Lower lobe of right lung (tissue), 2 donors: ENCODE measurements around the gene ZNF33A. TPM values are rescaled to one million over a fixed set of nuclear protein-coding genes. Genes with fewer than 3 reads are reported as not detected.

Experiments used
- ATAC-seq, 2 donors: fragments of 200-7000 bp; cut with Tn5 transposase; one replicate each; pipeline ENCODE4 v1.9.1; 2020 to 2022; ENCODE audit warnings: mild to moderate bottlenecking in 2 of 2, moderate library complexity in 2 of 2
- DNase-seq: peaks from one replicate; pipeline ENCODE4 v3.0.0-alpha.2; 2020
- H3K27ac ChIP-seq: fragments of 200-600 bp; one replicate; pipeline ENCODE4 v1.8.0; 2022
- H3K27me3 ChIP-seq: fragments of 200-600 bp; one replicate; pipeline ENCODE4 v1.8.0; 2022; ENCODE audit warnings: low read depth
- H3K36me3 ChIP-seq: fragments of 200-600 bp; one replicate; pipeline ENCODE4 v1.8.0; 2022; ENCODE audit warnings: mild to moderate bottlenecking
- H3K4me1 ChIP-seq: fragments of 200-600 bp; one replicate; pipeline ENCODE4 v1.8.0; 2022
- H3K4me3 ChIP-seq: fragments of 200-600 bp; one replicate; pipeline ENCODE4 v1.8.0; 2022; ENCODE audit warnings: mild to moderate bottlenecking
- H3K9me3 ChIP-seq: fragments of 200-600 bp; one replicate; pipeline ENCODE4 v1.8.0; 2022
- CTCF ChIP-seq: fragments of 200-600 bp; IDR thresholded peaks from one replicate; pipeline ENCODE4 v1.8.0; 2022; ENCODE audit warnings: antibody characterized with exemption, mild to moderate bottlenecking
- intact Hi-C: fragments of 100-400 bp; cut with DNase I; formaldehyde crosslinking; loops from one replicate; pipeline ENCODE4 v1.11.0; 2022
- total RNA-seq: library from RNA; stranded (reverse); fragmentation: NEBNext Ultra II Directional; extraction: Animal tissue kit (Norgen Biotek cat#: 25700); gene quantifications from one replicate; pipeline ENCODE4 v1.2.1, GENCODE V29; 2021
- donor health status: DM: no; HTN: yes; CAD: no; lungs with severe emphysema.

The ZNF33A gene
- total RNA-seq, 1 donor from 2014 or later = 30.2 TPM

GRCh38 chr10:38032886-38033285, 22.4 kb downstream of the ZNF33A start:
- peaks cover 95% of the 10 kb centered on the region for H3K36me3 ChIP-seq
- H3K9me3 ChIP-seq = no peaks in the 10 kb centered on the region
- no peak for TF ChIP-seq CTCF
- intact Hi-C loops = no loop called here
- ATAC-seq (peak; percentile 44 to 67), DNase-seq (no peak)
- H3K27ac ChIP-seq = peak overlapping the region; percentile 38
- no peaks in the 10 kb centered on the region for H3K27me3 ChIP-seq
- peaks cover 1% of the 10 kb centered on the region for H3K4me1 ChIP-seq
- H3K4me3 ChIP-seq = no peak overlapping the region

GRCh38 chr10:38038107-38038931, 27.8 kb downstream of the ZNF33A start:
- TF ChIP-seq CTCF = no peak
- Histone ChIP-seq H3K27ac (no peak overlapping the region), H3K27me3 (no peaks in the 10 kb centered on the region), H3K4me3 (peak overlapping the region; percentile 36), H3K4me1 (peaks cover 10% of the 10 kb centered on the region), H3K9me3 (no peaks in the 10 kb centered on the region), H3K36me3 (peaks cover 51% of the 10 kb centered on the region)
- no peak for DNase-seq
- no peak for ATAC-seq
- intact Hi-C loops = no loop called here

- H3K4me1 ChIP-seq = peaks cover 10% of the 10 kb centered on the region
- peaks cover 47% of the 10 kb centered on the region for H3K36me3 ChIP-seq
- H3K27ac ChIP-seq = no peak overlapping the region
- ATAC-seq (no peak), DNase-seq (no peak)
- H3K27me3 ChIP-seq = no peaks in the 10 kb centered on the region
- intact Hi-C loops = no loop called here
- H3K4me3 ChIP-seq = no peak overlapping the region
- no peaks in the 10 kb centered on the region for H3K9me3 ChIP-seq
- TF ChIP-seq CTCF = no peak
These were observed 28.4 kb downstream of the ZNF33A start for GRCh38 chr10:38038932-38039245.

- intact Hi-C loops = no loop called here
- Histone ChIP-seq H3K4me1 (peaks cover 3% of the 10 kb centered on the region), H3K36me3 (peaks cover 13% of the 10 kb centered on the region), H3K4me3 (no peak overlapping the region), H3K27ac (no peak overlapping the region), H3K27me3 (no peaks in the 10 kb centered on the region), H3K9me3 (no peaks in the 10 kb centered on the region)
- DNase-seq (no peak), ATAC-seq (no peak)
- TF ChIP-seq CTCF = no peak
These were observed 33.0 kb downstream of the ZNF33A start for GRCh38 chr10:38043516-38043915.

- Histone ChIP-seq H3K9me3 (no peaks in the 10 kb centered on the region), H3K27ac (no peak overlapping the region), H3K36me3 (peaks cover 13% of the 10 kb centered on the region), H3K4me1 (no peaks in the 10 kb centered on the region), H3K27me3 (no peaks in the 10 kb centered on the region), H3K4me3 (no peak overlapping the region)
- ATAC-seq (no peak), DNase-seq (no peak)
- no peak for TF ChIP-seq CTCF
- intact Hi-C loops = no loop called here
These were observed 34.7 kb downstream of the ZNF33A start for GRCh38 chr10:38045129-38045528.
